Cerebellar nuclear complex (tissue), 1 donor: ENCODE measurements around the gene CCDC107.
"Not testable (repeated sequence)": the region's sequence is repeated elsewhere in the genome, so short reads cannot be mapped to it uniquely, and the experiment has no call there.

ENCODE experiments used
- DNase-seq, 2 experiments: peaks; one replicate each; lab custom pipeline; 2025; lab: John Stamatoyannopoulos, UW

The CCDC107 gene, protein sequence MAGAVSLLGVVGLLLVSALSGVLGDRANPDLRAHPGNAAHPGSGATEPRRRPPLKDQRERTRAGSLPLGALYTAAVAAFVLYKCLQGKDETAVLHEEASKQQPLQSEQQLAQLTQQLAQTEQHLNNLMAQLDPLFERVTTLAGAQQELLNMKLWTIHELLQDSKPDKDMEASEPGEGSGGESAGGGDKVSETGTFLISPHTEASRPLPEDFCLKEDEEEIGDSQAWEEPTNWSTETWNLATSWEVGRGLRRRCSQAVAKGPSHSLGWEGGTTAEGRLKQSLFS

DNA sequence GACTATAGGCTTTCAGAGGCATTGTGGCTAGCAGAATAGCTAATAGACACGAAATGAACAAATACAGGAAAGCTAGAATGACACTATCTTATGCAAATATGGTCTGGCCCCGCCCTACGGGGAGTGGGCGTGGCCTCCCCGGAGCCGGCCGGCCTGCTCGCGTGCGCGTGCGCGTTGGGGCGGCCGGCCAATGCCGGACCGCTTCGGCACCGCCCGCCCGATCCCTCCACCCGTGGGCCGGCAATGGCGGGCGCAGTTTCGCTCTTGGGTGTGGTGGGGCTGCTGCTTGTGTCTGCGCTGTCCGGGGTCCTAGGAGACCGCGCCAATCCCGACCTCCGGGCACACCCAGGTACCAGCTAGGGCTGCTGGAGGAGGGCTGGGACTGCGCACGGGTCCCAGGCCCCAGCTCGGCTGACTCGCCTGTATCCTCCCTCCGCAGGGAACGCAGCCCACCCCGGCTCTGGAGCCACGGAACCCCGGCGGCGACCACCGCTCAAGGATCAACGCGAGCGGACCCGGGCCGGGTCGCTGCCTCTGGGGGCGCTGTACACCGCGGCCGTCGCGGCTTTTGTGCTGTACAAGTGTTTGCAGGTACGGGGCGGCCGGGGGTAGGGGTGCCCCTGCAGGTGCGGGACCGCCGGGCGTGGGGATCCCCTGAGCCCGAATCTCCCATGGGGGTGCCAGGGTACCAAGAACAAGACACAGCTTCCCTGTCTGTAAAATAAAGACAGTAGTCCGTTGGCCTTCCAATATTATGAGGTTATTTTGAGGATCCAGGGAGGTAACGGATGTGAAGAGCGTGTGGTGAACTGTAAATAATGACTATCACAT is at the start of gene CCDC107:
TSS of gene CCDC107 (plus strand) at position 156 of the 831 bp plus-strand sequence. CDS start at position 244, 88 bp downstream.
- peak; percentile 25 to 72 for DNase-seq

- no peak for DNase-seq
Measured at GRCh38 chr9:35609001-35609819, 48.9 kb upstream of the CCDC107 start.

DNA sequence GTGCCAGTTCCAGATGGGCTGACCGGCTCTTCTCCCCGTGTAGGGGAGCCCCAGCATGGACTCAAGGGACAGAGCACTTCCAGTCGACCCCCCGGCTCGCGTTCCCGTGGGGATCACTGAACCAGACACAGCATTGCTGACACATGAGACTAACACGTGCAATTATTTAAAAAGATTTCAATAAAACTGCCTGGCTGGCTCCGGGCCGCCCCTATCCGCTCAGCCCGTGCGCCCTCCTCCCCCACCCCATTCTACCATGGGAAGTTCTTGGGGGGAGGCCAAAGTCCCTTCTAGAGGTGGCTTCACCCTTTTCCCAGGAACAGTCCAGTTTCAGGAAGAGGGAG is 48.3 kb upstream of the CCDC107 start:
- no peak for DNase-seq

DNA sequence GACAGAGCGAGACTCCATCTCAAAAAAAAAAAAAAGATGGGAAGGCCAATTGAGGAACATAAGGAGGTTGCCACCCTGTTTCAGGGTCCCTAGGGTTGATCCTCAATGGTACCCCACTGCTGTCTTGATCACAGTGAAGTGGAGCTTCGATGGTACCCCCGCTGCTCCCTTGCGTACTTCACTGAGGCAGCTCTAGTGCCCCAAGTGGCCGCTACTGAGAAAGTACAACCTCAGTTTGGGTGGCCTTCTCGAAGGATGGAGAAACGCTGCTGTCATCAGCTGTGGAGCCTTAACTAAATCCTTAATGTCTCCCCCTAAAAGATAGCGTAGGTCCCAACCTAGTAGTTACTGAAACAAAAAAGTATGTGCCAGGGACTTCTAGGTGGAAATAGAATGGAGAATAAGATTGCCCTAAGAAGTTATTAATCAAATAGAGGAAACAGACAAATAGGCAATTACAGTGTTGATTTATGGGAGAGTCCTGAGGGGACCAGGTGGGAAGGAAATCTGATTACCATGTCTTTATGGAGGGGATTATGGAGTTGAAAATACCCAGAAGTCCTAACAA is 46.8 kb upstream of the CCDC107 start:
- DNase-seq: peak in 1 of 2 experiments; percentile 26

- not testable (repeated sequence) for DNase-seq
Measured at GRCh38 chr9:35612066-35612465, 46.0 kb upstream of the CCDC107 start.

GRCh38 chr9:35612843-35613242 is 45.2 kb upstream of the CCDC107 start:
- no peak for DNase-seq

DNA sequence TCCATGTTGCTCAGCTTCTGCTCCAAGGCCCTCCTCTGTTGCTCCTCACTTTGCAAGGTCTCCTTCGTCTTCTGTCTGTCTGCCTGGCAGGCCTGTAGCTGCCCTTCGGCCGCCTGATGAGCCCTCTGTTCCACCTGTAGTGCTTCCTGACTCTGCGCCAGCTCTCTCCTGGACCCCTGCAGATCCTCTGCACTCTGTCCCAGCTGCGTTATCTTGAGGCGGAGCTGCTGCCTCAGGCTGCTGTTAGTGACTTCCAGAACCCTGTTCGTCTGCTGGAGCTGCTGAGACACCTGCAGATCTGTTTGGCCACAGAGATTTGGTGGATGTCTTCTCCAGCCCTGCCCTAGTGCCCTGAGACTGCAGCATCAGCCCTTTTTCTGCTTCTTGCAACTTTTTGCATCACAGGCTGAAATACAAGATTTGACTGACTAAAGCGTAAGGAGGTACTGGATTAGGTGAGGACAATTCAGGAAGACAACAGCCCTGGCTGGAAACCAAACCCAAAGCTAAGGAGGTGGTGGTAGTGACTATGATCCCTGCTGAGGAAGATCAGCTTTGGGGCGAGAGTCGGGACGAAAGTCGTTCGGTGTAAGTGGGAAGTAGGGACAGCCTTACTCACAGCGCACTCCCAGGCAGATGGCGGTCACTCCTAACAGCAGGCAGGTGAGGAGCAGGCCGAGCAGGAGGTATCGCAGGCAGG is 42.0 kb upstream of the CCDC107 start:
- no peak for DNase-seq

GRCh38 chr9:35616681-35617459 is 41.2 kb upstream of the CCDC107 start:
- no peak for DNase-seq

- no peak for DNase-seq
Measured at GRCh38 chr9:35617548-35617947, 40.5 kb upstream of the CCDC107 start.

GRCh38 chr9:35618325-35618727 is 39.8 kb upstream of the CCDC107 start, which contains the start of gene CD72:
CD72 (minus strand) TSS chr9:35618413; CDS start chr9:35618303, 110 bp downstream.
- no peak for DNase-seq

GRCh38 chr9:35618854-35619799 is 39.0 kb upstream of the CCDC107 start:
- no peak for DNase-seq

DNA sequence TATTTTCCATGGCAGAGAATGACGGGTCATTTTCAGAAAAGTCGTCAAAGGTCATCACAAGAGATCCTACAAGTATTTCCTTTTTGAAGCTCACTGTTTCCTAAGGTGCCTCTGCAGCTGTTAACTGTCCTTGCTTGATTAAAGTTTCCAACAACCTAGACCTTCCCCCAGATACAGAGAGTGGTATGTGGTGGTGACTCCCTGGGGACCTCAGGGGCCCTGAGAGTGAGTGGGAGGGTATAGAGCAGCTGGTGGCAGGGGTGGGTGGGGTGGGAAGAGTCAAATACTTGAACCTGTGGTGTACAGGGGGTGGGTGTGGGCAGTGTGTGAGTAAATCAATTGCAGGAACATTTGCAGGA is 38.3 kb upstream of the CCDC107 start:
- no peak for DNase-seq

- no peak for DNase-seq
Measured at GRCh38 chr9:35627575-35627974, 30.5 kb upstream of the CCDC107 start.

- no peak for DNase-seq
Measured at GRCh38 chr9:35628389-35628991, 29.6 kb upstream of the CCDC107 start.

DNA sequence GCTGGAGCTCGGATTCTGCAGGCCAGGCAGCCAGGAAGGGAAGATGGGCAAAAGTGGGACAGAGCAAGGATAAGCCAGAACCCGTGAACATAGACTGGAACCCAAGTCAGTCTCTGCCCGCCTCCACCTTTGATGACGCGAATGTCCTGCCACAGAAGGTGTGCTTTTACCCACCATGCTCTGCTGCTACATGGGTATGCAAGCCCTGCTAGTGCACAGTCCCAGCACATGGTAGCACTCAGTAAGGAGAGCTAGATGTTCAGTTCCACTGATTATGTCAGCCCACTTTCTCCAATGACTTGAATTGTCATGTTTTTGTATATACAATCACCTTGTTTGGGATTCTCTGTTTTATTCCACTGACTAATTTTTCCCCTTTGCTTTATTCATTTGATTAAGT is 28.5 kb upstream of the CCDC107 start:
- DNase-seq: no peak

GRCh38 chr9:35635730-35636129 is 22.4 kb upstream of the CCDC107 start:
- no peak for DNase-seq

- no peak for DNase-seq
Measured at GRCh38 chr9:35636135-35636876, 21.8 kb upstream of the CCDC107 start.

GRCh38 chr9:35636877-35637246 is 21.2 kb upstream of the CCDC107 start:
- not testable (repeated sequence) for DNase-seq
